Measurements from ENCODE around the gene SLC19A2.
A peak's percentile ranks its signal among the peaks of the same experiment; 100 is the strongest.
"Not testable (repeated sequence)": the region's sequence is repeated elsewhere in the genome, so short reads cannot be mapped to it uniquely, and the experiment has no call there.

SLC19A2 gene

GRCh38 chr1:169508432-169509338 lies 22.9 kb upstream of the SLC19A2 start:
- no peak for DNase-seq (ENCODE audit: low read depth)

- DNase-seq (ENCODE audit: low read depth) = no peak
Observed at GRCh38 chr1:169507413-169507812, 21.7 kb upstream of the SLC19A2 start.

DNA sequence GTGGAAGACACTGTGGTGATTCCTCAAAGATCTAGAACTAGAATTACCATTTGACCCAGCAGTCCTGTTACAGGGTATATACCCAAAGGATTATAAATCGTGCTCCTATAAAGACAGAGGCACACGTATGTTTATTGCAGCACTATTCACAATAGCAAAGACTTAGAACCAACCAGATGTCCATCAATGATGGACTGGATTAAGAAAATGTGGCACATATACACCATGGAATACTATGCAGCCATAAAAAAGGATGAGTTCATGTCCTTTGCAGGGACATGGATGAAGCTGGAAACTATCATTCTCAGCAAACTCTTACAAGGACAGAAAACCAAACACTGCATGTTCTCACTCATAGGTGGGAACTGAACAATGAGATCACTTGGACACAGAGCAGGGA lies 17.9 kb upstream of the SLC19A2 start:
- not testable (repeated sequence) for DNase-seq (ENCODE audit: low read depth)

- DNase-seq (ENCODE audit: low read depth) = no peak
Observed at GRCh38 chr1:169499807-169500206, 14.1 kb upstream of the SLC19A2 start.

DNA sequence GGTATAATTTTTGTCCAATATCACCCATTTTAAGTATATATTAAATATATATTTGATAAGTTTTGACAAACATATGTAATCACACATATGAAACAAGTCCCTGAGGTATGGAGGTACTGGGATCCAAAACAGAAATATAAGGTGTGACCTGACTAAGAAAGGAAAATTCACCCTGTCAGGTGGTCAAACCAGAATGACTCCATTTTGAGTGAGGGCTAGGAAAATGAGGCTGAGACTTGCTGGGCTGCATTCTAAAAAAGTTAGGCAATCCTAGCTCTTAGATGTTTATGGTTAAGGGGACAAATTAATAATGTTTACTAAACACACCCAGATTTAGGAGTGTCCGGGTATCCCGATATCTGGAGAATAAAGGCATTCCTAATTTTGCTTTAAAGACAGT lies 11.6 kb upstream of the SLC19A2 start:
- no peak for DNase-seq (ENCODE audit: low read depth)

- DNase-seq (ENCODE audit: low read depth) = no peak
Observed at GRCh38 chr1:169495916-169496315, 10.2 kb upstream of the SLC19A2 start.

DNA sequence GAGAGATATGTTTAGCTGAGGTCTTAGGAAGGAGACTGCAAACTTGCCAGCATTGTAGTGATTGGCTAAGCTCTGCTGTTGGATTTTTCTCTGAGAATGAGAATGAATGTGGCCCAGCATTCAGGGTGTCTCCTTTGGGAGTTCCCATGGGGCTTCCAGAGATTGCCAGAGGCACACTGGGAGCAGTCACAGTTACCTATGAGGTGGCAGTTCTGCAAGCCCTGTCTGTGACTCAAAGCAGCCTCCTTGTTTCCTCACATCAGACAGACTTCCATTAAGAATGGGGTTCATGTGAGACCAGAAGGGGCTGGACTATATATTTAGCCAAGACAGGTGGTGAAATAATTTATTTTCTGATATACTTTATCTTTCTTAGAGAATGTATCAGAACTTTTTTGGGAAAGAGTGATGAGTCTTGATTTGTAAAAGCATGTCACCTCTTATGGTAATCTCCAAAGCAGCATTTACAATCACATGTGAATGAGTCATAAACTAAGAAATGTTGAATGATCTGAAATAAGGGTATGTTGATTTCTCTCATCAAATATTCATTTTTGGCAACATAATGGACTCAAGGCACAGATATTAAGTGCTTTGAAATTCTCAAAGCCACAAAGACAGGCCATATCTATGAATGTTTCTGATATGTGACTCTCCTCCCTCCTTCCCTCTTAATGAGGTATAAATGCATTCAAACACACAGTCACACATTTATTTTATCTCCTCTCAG lies 9.5 kb upstream of the SLC19A2 start:
- no peak for DNase-seq (ENCODE audit: low read depth)

DNA sequence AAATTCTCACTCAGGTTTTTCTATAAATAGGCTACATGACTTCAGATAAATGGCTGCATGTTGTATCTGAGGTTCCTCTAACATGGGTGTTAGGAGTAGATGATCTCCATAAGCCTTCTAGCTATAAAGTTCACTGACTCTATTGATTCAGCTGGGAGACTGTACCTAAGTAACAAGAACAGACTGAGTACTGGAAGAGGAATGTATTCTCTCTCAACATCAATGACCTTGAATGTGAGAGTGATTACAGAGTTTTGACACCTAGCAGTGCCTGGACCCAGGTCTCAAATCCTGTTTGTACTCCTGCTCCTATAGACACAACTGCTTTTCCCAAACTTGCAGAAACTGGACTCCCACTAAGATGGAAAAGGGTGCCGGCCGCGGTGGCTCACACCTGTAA lies 8.6 kb upstream of the SLC19A2 start:
- DNase-seq (ENCODE audit: low read depth) = no peak

GRCh38 chr1:169493251-169493650 lies 7.5 kb upstream of the SLC19A2 start:
- DNase-seq (ENCODE audit: low read depth) = no peak

DNA sequence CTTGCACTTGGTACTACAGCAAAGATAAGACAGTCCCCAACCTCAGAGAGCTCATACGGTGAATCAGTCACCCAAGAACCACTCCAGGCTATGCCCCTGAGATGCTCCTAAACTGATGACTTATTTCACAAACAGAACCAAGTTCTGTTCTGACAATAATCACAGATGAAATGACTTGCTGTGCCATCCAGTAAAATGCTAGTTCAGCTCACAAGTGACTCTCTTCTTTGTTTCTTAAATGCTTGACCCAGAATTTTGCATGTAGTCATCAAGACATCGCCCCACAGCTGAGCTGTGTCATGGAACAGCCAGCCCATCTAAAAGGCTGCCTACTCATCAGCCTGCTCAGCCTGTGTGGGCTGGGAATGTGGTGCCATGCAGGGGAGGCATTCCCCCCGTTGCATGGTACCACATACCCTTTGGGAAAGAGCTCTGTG lies 6.1 kb upstream of the SLC19A2 start:
- no peak for DNase-seq (ENCODE audit: low read depth)

DNA sequence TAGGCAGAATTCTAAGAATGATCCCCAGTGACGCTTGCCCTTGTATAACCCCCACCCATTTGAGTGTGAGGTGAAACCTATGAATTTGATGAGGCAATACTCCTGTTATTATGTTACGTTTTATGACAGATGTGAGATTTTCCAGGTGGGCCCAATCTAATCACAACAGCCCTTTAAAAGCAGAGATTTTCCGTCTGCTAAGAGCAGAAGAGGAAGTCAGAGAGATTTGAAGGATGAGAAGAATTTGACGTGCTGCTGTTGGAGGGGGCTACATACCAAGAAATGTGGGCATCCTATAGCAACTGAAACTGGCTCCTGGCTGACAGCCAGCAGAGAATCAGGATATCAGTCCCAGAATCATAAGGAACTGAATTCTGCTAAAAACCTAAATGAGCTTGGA lies 2.4 kb upstream of the SLC19A2 start:
- no peak for DNase-seq (ENCODE audit: low read depth)

DNA sequence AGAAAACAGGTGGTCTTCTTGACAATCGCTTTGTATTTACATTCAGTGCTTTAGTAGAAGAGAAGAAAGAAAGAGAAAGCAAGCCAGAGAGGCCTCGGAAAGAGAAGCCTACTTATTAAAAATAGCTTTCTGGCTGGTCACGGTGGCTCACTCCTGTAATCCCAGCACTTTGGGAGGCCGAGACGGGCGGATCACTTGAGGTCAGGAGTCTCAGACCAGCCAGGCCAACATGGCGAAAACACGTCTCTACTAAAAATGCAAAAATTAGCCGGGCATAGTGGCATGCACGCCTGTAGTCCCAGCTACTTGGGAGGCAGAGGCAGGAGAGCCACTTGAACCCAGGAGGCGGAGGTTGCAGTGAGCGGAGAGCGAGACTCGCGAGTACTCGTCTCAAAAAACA lies 1.8 kb upstream of the SLC19A2 start:
- no peak for DNase-seq (ENCODE audit: low read depth)

DNA sequence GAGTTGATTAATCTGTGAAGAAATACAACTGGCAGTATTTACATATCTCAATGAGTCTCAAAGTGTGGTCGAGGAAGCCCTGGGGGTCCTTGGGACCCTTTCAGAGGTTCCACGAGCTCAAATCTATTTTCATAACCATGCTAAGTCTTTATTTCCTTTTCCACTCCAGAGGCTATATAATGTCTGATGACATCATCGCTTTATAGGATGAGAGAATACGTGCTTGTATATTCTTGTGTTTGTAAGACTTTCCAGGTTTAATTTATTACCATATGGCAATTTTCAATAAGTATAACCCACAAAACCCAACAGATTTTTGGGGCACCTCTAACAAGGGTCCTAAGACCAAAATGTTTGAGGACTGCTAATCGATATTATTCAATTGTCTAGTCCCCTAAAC lies 1.4 kb upstream of the SLC19A2 start:
- no peak for DNase-seq (ENCODE audit: low read depth)

- no peak for DNase-seq (ENCODE audit: low read depth)
Observed at GRCh38 chr1:169486281-169487051, 722 bp upstream of the SLC19A2 start.

DNA sequence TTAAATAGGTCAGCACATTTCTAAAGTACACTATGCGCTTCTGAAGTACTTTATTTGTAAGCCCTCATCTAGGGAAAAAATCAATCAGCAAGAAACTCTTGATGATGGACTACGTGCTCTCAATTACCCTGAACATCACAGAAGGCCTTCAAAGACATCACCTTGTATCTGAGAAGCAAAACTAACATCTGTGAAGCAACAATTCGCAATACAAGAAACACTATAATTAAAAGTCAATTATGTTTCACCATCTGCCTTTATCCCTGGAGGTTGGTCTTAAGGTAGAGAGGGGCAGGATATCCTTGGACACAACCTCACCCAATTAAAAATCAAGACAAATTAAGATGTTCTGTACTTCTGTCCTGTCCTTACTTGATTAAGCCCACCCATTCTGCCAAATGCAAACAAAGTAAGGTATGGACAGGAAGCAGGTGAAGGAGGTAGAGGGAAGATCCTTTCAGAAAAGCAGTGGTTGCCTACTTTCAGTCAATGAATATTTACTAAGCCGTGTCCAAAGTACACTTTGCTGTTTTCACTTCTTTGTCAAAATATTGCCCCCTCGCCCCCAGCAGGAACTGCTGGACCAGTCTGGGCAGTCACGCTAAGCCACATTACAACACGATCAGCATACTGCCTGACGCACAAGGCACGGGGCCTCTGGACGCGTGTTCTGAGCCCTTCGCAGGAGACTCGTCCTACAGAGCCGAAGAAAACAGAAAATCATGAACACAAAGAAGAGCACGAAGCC lies 887 bp downstream of the SLC19A2 start:
- DNase-seq (ENCODE audit: low read depth) = peak; percentile 6

DNA sequence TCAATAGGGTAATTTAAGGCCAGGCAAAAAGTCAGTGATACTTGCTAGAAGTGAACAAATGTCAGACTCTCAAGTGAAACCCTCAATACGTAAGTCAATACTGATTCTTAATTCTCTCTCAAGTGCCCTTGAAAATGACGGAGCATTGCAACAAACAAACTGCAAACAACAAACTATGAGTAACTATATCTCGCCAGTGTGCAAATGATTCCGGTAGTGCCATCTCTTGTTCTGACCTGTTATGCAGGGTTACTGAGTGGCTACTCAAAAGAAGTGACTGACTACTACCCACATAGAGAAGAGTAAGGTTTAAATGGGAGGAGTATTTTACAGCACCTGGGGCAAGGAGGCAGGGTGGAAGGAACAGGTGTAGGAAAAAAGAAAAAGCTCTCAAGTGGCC lies 1.6 kb downstream of the SLC19A2 start:
- no peak for DNase-seq (ENCODE audit: low read depth)

DNA sequence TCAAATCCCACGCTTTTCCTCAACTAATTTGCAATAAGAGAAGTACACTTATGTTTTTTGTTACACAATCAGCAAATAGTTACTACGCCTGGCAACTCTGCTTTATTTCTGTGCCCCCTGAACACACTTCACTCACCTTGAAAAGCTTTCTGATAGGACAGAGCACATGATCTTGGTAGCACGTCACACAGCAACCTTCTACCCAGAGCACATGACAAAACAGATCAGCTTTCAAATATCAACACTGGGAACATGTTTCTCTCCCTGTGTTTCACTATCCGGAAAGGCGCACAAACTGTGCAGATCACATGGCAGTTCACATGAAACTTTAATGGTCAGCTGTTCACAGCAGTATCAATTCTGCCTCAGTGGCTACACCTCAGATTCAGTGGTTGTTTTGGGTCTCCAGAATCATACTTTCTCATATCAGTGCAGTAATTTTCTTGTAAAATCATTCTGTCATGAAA lies 2.2 kb downstream of the SLC19A2 start:
- DNase-seq (ENCODE audit: low read depth) = no peak

- DNase-seq (ENCODE audit: low read depth) = no peak
Observed at GRCh38 chr1:169479363-169480066, 6.2 kb downstream of the SLC19A2 start.

DNA sequence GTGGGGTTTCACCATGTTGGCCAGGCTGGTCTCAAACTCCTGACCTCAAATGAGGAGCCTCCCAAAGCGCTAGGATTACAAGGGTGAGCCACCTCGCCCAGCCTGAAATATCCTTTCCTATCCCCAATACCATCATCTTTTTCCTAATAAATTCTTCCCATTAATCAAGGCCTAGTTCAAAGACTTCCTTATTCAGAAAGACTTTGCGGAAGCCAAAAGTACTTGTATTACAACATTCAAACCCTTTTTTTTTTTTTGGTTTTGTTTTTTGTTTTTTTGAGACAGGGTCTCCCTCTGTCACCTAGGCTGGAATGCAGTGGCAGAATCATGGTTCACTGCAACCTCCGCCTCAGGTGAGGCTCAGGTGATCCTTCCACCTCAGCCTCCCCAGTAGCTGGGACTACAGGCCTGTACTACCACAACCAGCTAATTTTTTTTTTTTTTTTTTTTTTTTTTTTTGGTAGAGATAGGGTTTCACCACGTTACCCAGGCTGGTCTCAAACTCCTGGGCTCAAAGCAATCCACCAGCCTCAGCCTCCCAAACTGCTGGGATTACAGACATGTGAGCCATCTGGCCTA lies 7.6 kb downstream of the SLC19A2 start:
- no peak for DNase-seq (ENCODE audit: low read depth)

- no peak for DNase-seq (ENCODE audit: low read depth)
Observed at GRCh38 chr1:169475806-169476387, 9.8 kb downstream of the SLC19A2 start.
